GF-D8 (cell line): ENCODE data around the gene FBXO47.
"Not testable (repeated sequence)": the region's sequence is repeated elsewhere in the genome, so short reads cannot be mapped to it uniquely, and the experiment has no call there.

Source experiments
- DNase-seq: peaks from one replicate; lab custom pipeline; 2025; lab: John Stamatoyannopoulos, UW

The FBXO47 gene

GRCh38 chr17:38980490-38981217, 13.5 kb upstream of the FBXO47 start:
- DNase-seq: no peak

- DNase-seq: no peak
Observed at GRCh38 chr17:38978180-38978579, 11.0 kb upstream of the FBXO47 start.

GRCh38 chr17:38976187-38976551, 9.0 kb upstream of the FBXO47 start:
- DNase-seq: peak; percentile 78

GRCh38 chr17:38970804-38971203, 3.6 kb upstream of the FBXO47 start:
- DNase-seq: no peak

GRCh38 chr17:38970128-38970527, 2.9 kb upstream of the FBXO47 start:
- DNase-seq: no peak

- no peak for DNase-seq
Observed at GRCh38 chr17:38969281-38969680, 2.1 kb upstream of the FBXO47 start.

GRCh38 chr17:38961413-38961812, 5.8 kb downstream of the FBXO47 start:
- DNase-seq: no peak

GRCh38 chr17:38960402-38960801, 6.8 kb downstream of the FBXO47 start:
- DNase-seq: no peak

- no peak for DNase-seq
Observed at GRCh38 chr17:38959508-38959907, 7.7 kb downstream of the FBXO47 start.

GRCh38 chr17:38958756-38959155, 8.4 kb downstream of the FBXO47 start:
- DNase-seq: no peak

- no peak for DNase-seq
Observed at GRCh38 chr17:38958326-38958725, 8.9 kb downstream of the FBXO47 start.

- DNase-seq: not testable (repeated sequence)
Observed at GRCh38 chr17:38953800-38954199, 13.4 kb downstream of the FBXO47 start.

GRCh38 chr17:38947189-38947588, 20.0 kb downstream of the FBXO47 start:
- no peak for DNase-seq

- DNase-seq: no peak
Observed at GRCh38 chr17:38943607-38944006, 23.6 kb downstream of the FBXO47 start.

- DNase-seq: no peak
Observed at GRCh38 chr17:38942696-38943334, 24.4 kb downstream of the FBXO47 start.

- DNase-seq: no peak
Observed at GRCh38 chr17:38940404-38940803, 26.8 kb downstream of the FBXO47 start.

- DNase-seq: no peak
Observed at GRCh38 chr17:38939987-38940386, 27.2 kb downstream of the FBXO47 start.

GRCh38 chr17:38933962-38934361, 33.2 kb downstream of the FBXO47 start:
- DNase-seq: not testable (repeated sequence)

GRCh38 chr17:38930782-38931181, 36.4 kb downstream of the FBXO47 start:
- not testable (repeated sequence) for DNase-seq

- DNase-seq: peak; percentile 93
Observed at GRCh38 chr17:38926293-38927070, 40.7 kb downstream of the FBXO47 start.

GRCh38 chr17:38925263-38925995, 41.8 kb downstream of the FBXO47 start, which contains the start of gene LASP1NB:
LASP1NB (plus strand) TSS chr17:38925614.
- no peak for DNase-seq
